GM12873 (cell line): ENCODE data around the gene WDR5.
A peak's percentile ranks its signal among the peaks of the same experiment; 100 is the strongest.

Experiments
- CTCF ChIP-seq: IDR thresholded peaks from 2 replicates; pipeline ENCODE4 v1.5.1; 2012; ENCODE audit warnings: low read depth, mild to moderate bottlenecking, moderate library complexity, low read length, control low read depth; ENCODE audit not compliant: insufficient read depth; ENCODE audit errors: missing control alignments

Gene WDR5

DNA sequence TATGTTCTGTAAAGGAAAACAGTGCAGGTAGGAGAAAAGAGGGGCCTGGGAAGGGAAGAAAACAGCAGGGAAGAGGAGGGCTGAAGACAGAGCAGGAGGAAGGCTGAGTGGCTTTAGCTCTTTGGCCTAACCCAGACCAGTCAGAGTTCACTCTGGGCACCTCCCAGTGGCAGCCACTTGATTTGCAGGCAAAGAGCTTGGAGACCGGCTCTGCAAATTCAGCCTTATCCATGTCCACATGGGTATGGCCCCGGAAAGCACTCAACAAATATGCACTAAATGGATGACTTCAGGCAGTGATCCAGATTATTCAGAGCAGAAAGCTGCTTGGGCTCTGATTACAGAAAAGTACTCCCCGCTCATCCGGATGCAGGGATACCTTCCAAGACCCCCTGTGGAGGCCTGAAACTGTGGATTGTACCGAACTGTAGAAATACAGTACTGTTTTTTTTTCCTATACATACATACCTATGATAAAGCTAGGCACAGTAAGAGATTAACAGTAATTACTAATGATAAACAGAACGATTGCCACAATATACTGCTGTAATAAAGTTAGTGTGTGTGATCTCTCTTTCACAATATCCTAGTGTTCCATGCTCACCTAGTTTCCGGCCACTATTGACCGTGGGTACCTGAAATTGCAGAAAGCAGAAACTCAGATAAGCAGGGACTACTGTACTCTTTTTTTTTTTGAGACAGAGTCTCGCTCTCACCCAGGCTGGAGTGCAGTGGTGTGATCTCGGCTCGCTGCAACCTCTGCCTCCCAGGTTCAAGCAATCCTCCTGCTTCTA lies 33.1 kb downstream of the WDR5 start:
- TF ChIP-seq CTCF: peak; percentile 42

- TF ChIP-seq CTCF: no peak
Measured at GRCh38 chr9:134169724-134170401, 34.0 kb downstream of the WDR5 start.

DNA sequence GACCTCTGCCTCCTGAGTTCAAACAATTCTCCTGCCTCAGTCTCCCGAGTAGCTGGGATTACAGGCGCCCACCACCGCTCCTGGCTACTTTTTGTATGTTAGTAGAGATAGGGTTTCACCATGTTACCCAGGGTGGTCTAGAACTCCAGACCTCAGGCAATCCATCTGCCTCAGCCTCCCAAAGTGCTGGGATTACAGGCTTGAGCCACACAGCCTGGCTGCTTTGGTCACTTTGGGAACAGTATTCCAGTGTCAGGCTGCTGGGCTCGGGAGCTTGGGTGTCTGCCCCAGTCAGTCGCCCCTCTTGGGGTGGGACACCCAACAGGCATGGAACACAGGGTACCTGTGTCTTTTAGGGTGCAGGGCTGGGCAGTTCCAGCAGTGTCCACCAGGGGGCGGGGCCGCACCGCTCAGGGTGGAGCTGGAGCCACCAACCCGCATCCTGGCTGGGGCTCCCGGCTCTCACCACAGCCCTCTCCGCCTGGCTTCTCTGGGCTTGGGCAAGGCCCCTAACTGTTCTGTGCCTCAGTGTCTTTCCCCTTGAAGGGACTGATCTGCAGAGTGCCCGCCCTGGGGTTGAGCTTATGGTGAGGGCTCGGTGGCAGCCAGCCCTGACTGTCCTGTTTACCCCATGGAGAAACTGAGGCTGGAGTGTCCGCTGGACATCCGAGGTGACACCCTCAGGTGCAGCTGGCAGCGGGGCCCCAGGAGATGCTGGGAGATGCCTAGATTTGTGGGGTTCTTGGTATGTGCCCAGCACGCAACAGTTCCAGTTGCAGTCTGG lies 34.8 kb downstream of the WDR5 start:
- TF ChIP-seq CTCF: no peak

- TF ChIP-seq CTCF: no peak
Measured at GRCh38 chr9:134171316-134172197, 35.7 kb downstream of the WDR5 start.

DNA sequence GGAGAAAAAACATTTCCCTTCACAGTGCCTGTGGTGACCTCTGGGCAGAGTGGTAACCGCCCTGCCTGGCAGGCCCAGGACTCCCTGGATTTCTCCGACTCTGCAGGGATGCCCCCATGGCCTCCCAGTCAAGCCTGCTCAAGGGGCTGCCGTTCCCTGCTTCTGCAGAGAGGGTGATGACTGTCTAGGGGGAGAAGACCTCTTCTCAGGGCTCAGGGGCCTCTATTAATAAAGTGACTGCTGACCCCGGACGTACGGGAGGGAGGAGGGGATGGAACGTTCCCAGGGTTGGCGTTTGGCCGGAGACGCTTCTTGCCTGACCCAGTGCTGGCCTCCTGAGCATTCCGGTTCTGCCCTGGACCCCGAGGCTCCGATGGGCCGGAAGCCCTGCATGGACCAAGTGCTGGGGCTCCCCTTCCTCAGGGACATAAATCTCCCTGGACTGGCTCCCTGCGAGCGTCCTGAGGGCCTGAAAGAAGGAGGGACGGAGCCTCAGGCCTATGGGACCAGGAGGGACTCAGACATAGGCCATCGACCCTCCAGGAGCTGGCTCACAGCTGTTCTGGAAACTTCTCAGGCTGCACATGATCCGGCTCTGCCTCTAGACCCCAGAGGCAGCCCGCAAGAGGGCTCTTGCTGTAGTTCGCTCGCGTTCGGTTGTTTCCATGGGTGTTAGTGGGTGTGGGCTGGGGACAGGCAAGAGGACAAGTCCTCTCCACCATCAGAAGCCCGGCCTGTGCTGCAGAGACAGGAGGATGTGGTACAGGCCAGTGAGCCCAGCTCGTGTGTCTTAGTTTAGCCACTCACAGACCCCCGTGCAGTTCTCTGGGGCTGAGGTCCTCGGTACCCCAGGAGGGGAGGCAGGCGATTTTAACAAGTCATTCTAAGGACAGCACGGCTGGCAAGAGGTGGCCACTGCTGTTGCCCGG lies 36.6 kb downstream of the WDR5 start:
- TF ChIP-seq CTCF: no peak

- TF ChIP-seq CTCF: no peak
Measured at GRCh38 chr9:134173127-134174072, 37.5 kb downstream of the WDR5 start.
